GM12878 (cell line): ENCODE results near the gene OTC. TPM values are rescaled to one million over a fixed set of nuclear protein-coding genes. Genes with fewer than 3 reads are reported as not detected.
A peak's percentile ranks its signal among the peaks of the same experiment; 100 is the strongest.

Experiments used
- CUX1 ChIP-seq: IDR thresholded peaks from 2 replicates; pipeline ENCODE4 v1.6.1; 2012; ENCODE audit warnings: improper control_type of control experiment, low read depth, low read length; ENCODE audit not compliant: insufficient replicate concordance
- EZH2 ChIP-seq: IDR thresholded peaks from 2 replicates; pipeline ENCODE4 v1.6.1; 2012; ENCODE audit warnings: low read depth, mild to moderate bottlenecking, control low read depth, inconsistent platforms, low read length, borderline replicate concordance; ENCODE audit not compliant: control insufficient read depth
- IRF4 ChIP-seq: IDR thresholded peaks from 2 replicates; pipeline ENCODE4 v1.6.1; 2011; ENCODE audit warnings: low read depth, low read length
- IRF5 ChIP-seq: fragments of 450-650 bp; IDR thresholded peaks from 2 replicates; pipeline ENCODE4 v1.6.1; 2017; ENCODE audit warnings: borderline replicate concordance
- NRF1 ChIP-seq: conservative IDR thresholded peaks from 2 replicates; pipeline ENCODE4 v1.6.1; 2011; ENCODE audit warnings: mild to moderate bottlenecking, low read depth, low read length, improper control_type of control experiment
- PKNOX1 ChIP-seq: fragments of 450-650 bp; IDR thresholded peaks from 2 replicates; pipeline ENCODE4 v1.6.1; 2016; ENCODE audit warnings: mild to moderate bottlenecking
- POLR2AphosphoS2 ChIP-seq: IDR thresholded peaks from 2 replicates; pipeline ENCODE4 v1.6.1; 2011; ENCODE audit warnings: low read depth, mild to moderate bottlenecking, low read length, improper control_type of control experiment, moderate library complexity
- RAD21 ChIP-seq: IDR thresholded peaks from 2 replicates; pipeline ENCODE4 v1.6.1; 2011; ENCODE audit warnings: mild to moderate bottlenecking, low read depth, low read length, moderate library complexity; ENCODE audit not compliant: insufficient read depth
- RBBP5 ChIP-seq: fragments of 200-600 bp; sonication (generic); conservative IDR thresholded peaks from 2 replicates; pipeline ENCODE4 v1.6.1; 2016
- RELA ChIP-seq: fragments of 450-650 bp; IDR thresholded peaks from 2 replicates; pipeline ENCODE4 v1.8.0; 2014; ENCODE audit warnings: borderline replicate concordance; ENCODE audit not compliant: partially characterized antibody
- SUZ12 ChIP-seq: fragments of 200-600 bp; sonication (generic); IDR thresholded peaks from one replicate; pipeline ENCODE4 v1.6.1; 2018; ENCODE audit warnings: antibody characterized with exemption, mild to moderate bottlenecking; ENCODE audit not compliant: unreplicated experiment
- TBL1XR1 ChIP-seq: IDR thresholded peaks from 2 replicates; pipeline ENCODE4 v1.6.1; 2012; ENCODE audit warnings: low read depth, low read length, improper control_type of control experiment
- TCF3 ChIP-seq: IDR thresholded peaks from 2 replicates; pipeline ENCODE4 v1.6.1; 2012; ENCODE audit warnings: low read depth, mild to moderate bottlenecking, low read length, borderline replicate concordance; ENCODE audit not compliant: insufficient read depth
- ZBED1 ChIP-seq: IDR thresholded peaks from 2 replicates; pipeline ENCODE4 v1.6.1; 2016; ENCODE audit warnings: borderline replicate concordance
- ZBTB40 ChIP-seq: fragments of 450-650 bp; IDR thresholded peaks from 2 replicates; pipeline ENCODE4 v1.6.1; 2016; ENCODE audit warnings: mild to moderate bottlenecking, moderate library complexity, borderline replicate concordance
- ZNF207 ChIP-seq: fragments of 450-650 bp; IDR thresholded peaks from 2 replicates; pipeline ENCODE4 v1.6.1; 2014; ENCODE audit warnings: antibody characterized with exemption, mild to moderate bottlenecking, borderline replicate concordance
- ZNF274 ChIP-seq: IDR thresholded peaks from one replicate; pipeline ENCODE4 v1.8.0; 2011; ENCODE audit not compliant: insufficient read length, insufficient read depth
- ZZZ3 ChIP-seq: IDR thresholded peaks from 2 replicates; pipeline ENCODE4 v1.6.1; 2011; ENCODE audit warnings: low read depth; ENCODE audit not compliant: control insufficient read depth, insufficient read length
- polyA plus RNA-seq, 11 experiments: library from polyadenylated mRNA; depleted of rRNA in 4 of 11; unstranded in 6 of 11; stranded (reverse) in 5 of 11; fragments of >200 nt; fragmentation: Nextera tagmentation in 4 of 11; fragmentation: Illumina TruSeq in 1 of 11; extraction: Ambion mirVana in 4 of 11; extraction: Trizol in 1 of 11; gene quantifications; 1 replicate in 1 of 11; 2 replicates in 10 of 11; pipeline versions ENCODE4 v1.2.1 to v1.2.3, GENCODE V29; 2011 to 2016; ENCODE audit warnings: inconsistent platforms in 2 of 11, missing spikeins in 2 of 11, low read depth in 1 of 11
- total RNA-seq, 4 experiments: library from RNA; depleted of rRNA in 3 of 4; stranded (reverse); fragments of >200 nt in 3 of 4; fragmentation: Illumina TruSeq in 1 of 4; extraction: Trizol in 1 of 4; gene quantifications; 2 replicates each; pipeline versions ENCODE4 v1.2.1 to v1.2.3, GENCODE V29; 2013 to 2021

OTC gene
- total and polyA plus RNA-seq, 10 of the 15 experiments (the other 5 are each of a cell fraction or from before 2014, with no cell fraction given), result not detected

GRCh38 chrX:38327007-38327774 lies 25.2 kb upstream of the OTC start, which contains the start of gene RPGR (continued):
- TF ChIP-seq RAD21, result peak; percentile 66
- TF ChIP-seq CUX1, result no peak
- TF ChIP-seq ZBED1, result no peak
- no peak for TF ChIP-seq RBBP5
- TF ChIP-seq IRF5, result no peak
- TF ChIP-seq POLR2AphosphoS2, result no peak
- TF ChIP-seq RELA, result no peak
- TF ChIP-seq SUZ12, result no peak
- TF ChIP-seq EZH2, result no peak
- TF ChIP-seq IRF4, result no peak
- peak; percentile 68; the same call in 1 of the 2 replicates for TF ChIP-seq ZBTB40
- TF ChIP-seq TBL1XR1, result no peak
- TF ChIP-seq TCF3, result no peak
- TF ChIP-seq PKNOX1, result 0 out of 2 replicates have a peak, but pooled peaks have one; percentile 5
- TF ChIP-seq ZZZ3, result no peak
- no peak for TF ChIP-seq ZNF207
- TF ChIP-seq ZNF274, result no peak
- TF ChIP-seq NRF1, result no peak
